Progenitor cell of endocrine pancreas (in vitro differentiated cells): ENCODE data around the gene LDHB. TPM values are rescaled to one million over a fixed set of nuclear protein-coding genes. Genes with fewer than 3 reads are reported as not detected.

ENCODE experiments used
- DNase-seq: peaks from one replicate; pipeline ENCODE4 v3.0.0; 2021; ENCODE audit warnings: low spot score; ENCODE audit not compliant: unreplicated experiment
- H3K27ac Mint-ChIP-seq: 2 replicates; pipeline ENCODE4 v1.8.0; 2021; ENCODE audit warnings: mild to moderate bottlenecking, moderate library complexity, mixed read lengths
- H3K27me3 Mint-ChIP-seq: 2 replicates; pipeline ENCODE4 v1.8.0; 2021; ENCODE audit warnings: mixed read lengths
- H3K36me3 Mint-ChIP-seq: 2 replicates; pipeline ENCODE4 v1.8.0; 2022; ENCODE audit warnings: mixed read lengths; ENCODE audit not compliant: insufficient read depth
- H3K4me1 Mint-ChIP-seq: 2 replicates; pipeline ENCODE4 v1.8.0; 2021; ENCODE audit warnings: low read depth, mixed read lengths
- H3K4me3 Mint-ChIP-seq: 2 replicates; pipeline ENCODE4 v1.8.0; 2021; ENCODE audit warnings: low read depth, mild to moderate bottlenecking, moderate library complexity, mixed read lengths
- H3K9me3 Mint-ChIP-seq: 2 replicates; pipeline ENCODE4 v1.8.0; 2021; ENCODE audit warnings: low read depth, mixed read lengths
- CTCF ChIP-seq: fragments of 200-600 bp; sonication (generic); IDR thresholded peaks from one replicate; pipeline ENCODE4 v1.5.0; 2021; ENCODE audit warnings: antibody characterized with exemption, mild to moderate bottlenecking; ENCODE audit not compliant: unreplicated experiment
- total RNA-seq: library from RNA; stranded (reverse); gene quantifications from 2 replicates; pipeline ENCODE4 v1.2.1, GENCODE V29; 2021

Gene LDHB
- total RNA-seq, 1 donor from 2014 or later = 1,628 TPM

- Mint-ChIP-seq H3K36me3 (peaks cover 45% of the 10 kb centered on the region), H3K4me3 (no peak overlapping the region), H3K9me3 (peaks cover 3% of the 10 kb centered on the region), H3K4me1 (peaks cover 10% of the 10 kb centered on the region), H3K27me3 (no peaks in the 10 kb centered on the region), H3K27ac (no peak overlapping the region)
- DNase-seq = no peak
- TF ChIP-seq CTCF = no peak
Observed at GRCh38 chr12:21631367-21631766, 26.3 kb downstream of the LDHB start.

- Mint-ChIP-seq H3K4me1 (peaks cover 3% of the 10 kb centered on the region), H3K9me3 (peaks cover 13% of the 10 kb centered on the region), H3K27ac (no peak overlapping the region), H3K36me3 (peaks cover 26% of the 10 kb centered on the region), H3K27me3 (no peaks in the 10 kb centered on the region), H3K4me3 (no peak overlapping the region)
- DNase-seq = no peak
- no peak for TF ChIP-seq CTCF
Observed at GRCh38 chr12:21627924-21628323, 29.7 kb downstream of the LDHB start.

GRCh38 chr12:21618566-21618965, 39.1 kb downstream of the LDHB start:
- DNase-seq = no peak
- TF ChIP-seq CTCF = no peak
- H3K4me1 Mint-ChIP-seq = peaks cover 4% of the 10 kb centered on the region
- H3K9me3 Mint-ChIP-seq = peaks cover 6% of the 10 kb centered on the region
- H3K27me3 Mint-ChIP-seq = no peaks in the 10 kb centered on the region
- peaks cover 4% of the 10 kb centered on the region for H3K36me3 Mint-ChIP-seq
- no peak overlapping the region for H3K27ac Mint-ChIP-seq
- no peak overlapping the region for H3K4me3 Mint-ChIP-seq

- Mint-ChIP-seq H3K9me3 (peaks cover 6% of the 10 kb centered on the region), H3K27me3 (no peaks in the 10 kb centered on the region), H3K4me3 (no peak overlapping the region), H3K27ac (no peak overlapping the region), H3K4me1 (peaks cover 4% of the 10 kb centered on the region), H3K36me3 (peaks cover 4% of the 10 kb centered on the region)
- DNase-seq = no peak
- TF ChIP-seq CTCF = no peak
Observed at GRCh38 chr12:21617030-21617429, 40.6 kb downstream of the LDHB start.

- TF ChIP-seq CTCF = no peak
- Mint-ChIP-seq H3K27ac (no peak overlapping the region), H3K9me3 (no peaks in the 10 kb centered on the region), H3K4me1 (peaks cover 4% of the 10 kb centered on the region), H3K27me3 (no peaks in the 10 kb centered on the region), H3K4me3 (no peak overlapping the region), H3K36me3 (peaks cover 2% of the 10 kb centered on the region)
- no peak for DNase-seq
Observed at GRCh38 chr12:21615431-21615830, 42.2 kb downstream of the LDHB start.
